ENCODE results near the gene RBM20. TPM values are rescaled to one million over a fixed set of nuclear protein-coding genes. Genes with fewer than 3 reads are reported as not detected.

The RBM20 gene
- total and polyA plus RNA-seq, 10 of the 15 experiments (the other 5 are each of a cell fraction or from before 2014, with no cell fraction given) = 0.04 to 0.26 (median 0.15) TPM

DNA sequence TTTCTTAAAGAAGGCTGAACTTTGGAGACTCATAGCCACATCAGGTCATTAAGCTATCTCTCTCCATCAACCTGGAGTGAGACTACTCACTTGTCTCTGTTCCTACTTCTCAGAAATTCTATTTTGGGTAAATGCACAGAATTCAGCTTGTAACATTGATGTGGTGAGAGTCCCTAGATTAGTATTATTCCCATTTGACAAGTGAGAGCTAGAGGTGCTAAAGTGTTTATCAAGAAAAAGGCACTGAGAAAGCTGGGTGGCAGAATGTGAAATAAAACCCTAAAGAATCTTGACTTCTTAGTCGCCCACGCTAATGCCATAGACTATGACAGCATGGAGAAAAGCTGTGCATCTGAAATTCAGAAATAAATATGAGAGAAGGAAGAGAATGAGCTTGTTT is 154.2 kb downstream of the RBM20 start:
- Histone ChIP-seq H4K20me1 (ENCODE audit: control insufficient read depth, insufficient read depth) (no peaks in the 10 kb centered on the region), H3K9ac (ENCODE audit: control insufficient read depth, insufficient read depth, low read length) (no peak overlapping the region), H2AFZ (ENCODE audit: control insufficient read depth, low read depth, low read length) (no peak overlapping the region), H3K9me3 (replicated peaks; ENCODE audit: control insufficient read depth, insufficient read depth, low read length) (no peaks in the 10 kb centered on the region), H3K4me1 (ENCODE audit: control insufficient read depth, insufficient read depth, low read length) (peaks cover 13% of the 10 kb centered on the region), H3K79me2 (ENCODE audit: control insufficient read depth, insufficient read depth, low read length) (no peaks in the 10 kb centered on the region), H3K4me2 (ENCODE audit: control insufficient read depth, insufficient read depth) (no peak overlapping the region), H3K36me3 (ENCODE audit: control insufficient read depth in 2 of 2, insufficient read depth in 2 of 2, low read length in 1 of 2) (no peaks in the 10 kb centered on the region), H3K27ac (ENCODE audit: control insufficient read depth, insufficient read depth) (no peak overlapping the region), H3K27me3 (replicated peaks in 1 of 2; ENCODE audit: control insufficient read depth in 2 of 2, insufficient read depth in 2 of 2, low read length in 1 of 2) (no peaks in the 10 kb centered on the region), H3K4me3 (no peak overlapping the region)
- ATAC-seq (no peak), DNase-seq (ENCODE audit: low read depth, low spot score) (no peak), FAIRE-seq (peak; percentile 18)
- BruUV-seq (replicated peaks) = no TSS peak
- TF ChIP-seq NR2C2 (IDR thresholded peaks at IDR 0.05; ENCODE audit: borderline replicate concordance, control insufficient read depth, insufficient read length, low read depth) (no peak), RB1 (IDR thresholded peaks at IDR 0.05; ENCODE audit: borderline replicate concordance) (no peak), ESRRA (IDR thresholded peaks at IDR 0.05; ENCODE audit: low read length) (no peak), ZNF217 (IDR thresholded peaks at IDR 0.05) (no peak), SMAD1 (IDR thresholded peaks at IDR 0.05; ENCODE audit: low read depth, partially characterized antibody) (no peak), MEF2B (IDR thresholded peaks at IDR 0.05; ENCODE audit: partially characterized antibody, poor library complexity, severe bottlenecking) (no peak), POLR2AphosphoS2 (IDR thresholded peaks at IDR 0.05; ENCODE audit: low read depth, low read length) (no peak), IKZF2 (IDR thresholded peaks at IDR 0.05) (no peak), ZBTB33 (IDR thresholded peaks at IDR 0.05) (no peak), PML (IDR thresholded peaks at IDR 0.05; ENCODE audit: low read length) (no peak)
- ChIA-PET SMC1A (ENCODE audit: uncharacterized antibody, unreplicated experiment) (interaction anchor here (0.6 to 20.6 kb wide), 14 partner anchors 8 to 647 kb away, joined by 3 to 327 read pairs (median 6); no protein-coding TSS in a partner anchor), CTCF (interaction anchor here (0.8 to 1.4 kb wide), 7 partner anchors 9 to 99 kb away, joined by 3 to 4 read pairs (median 3); no protein-coding TSS in a partner anchor), POLR2A (interaction anchor here (1.2 kb wide), 1 partner anchor 66 kb away, joined by 3 read pairs; no protein-coding TSS in a partner anchor), RAD21 (ENCODE audit: unreplicated experiment) (interaction anchor here (0.7 to 2.5 kb wide), 7 partner anchors 19 to 188 kb away, joined by 3 to 14 read pairs (median 6); no protein-coding TSS in a partner anchor)
- WGBS (ENCODE audit: insufficient coverage, insufficient replicate concordance, low lambda C conversion rate, missing lambda C conversion rate) = 100% methylated on average over 2 of the region's 2 CpGs
- in situ Hi-C loops (cut with MboI) = no loop called here
- intact Hi-C loops (cut with micrococcal nuclease; ENCODE audit: unreplicated experiment) = no loop called here

Measured in GM12878 (cell line).